ENCODE results near the gene ATXN1. TPM values are rescaled to one million over a fixed set of nuclear protein-coding genes. Genes with fewer than 3 reads are reported as not detected.

Gene ATXN1
- total RNA-seq, 4 donors from 2014 or later = 26.4 to 46.4 (median 36.1) TPM

- TF ChIP-seq CTCF (IDR thresholded peaks at IDR 0.05) = no peak
- no peak for ATAC-seq (ENCODE audit: low FRiP score)
- DNase-seq (ENCODE audit: low spot score) = no peak
Observed at GRCh38 chr6:16433338-16433890, 327.8 kb downstream of the ATXN1 start.

GRCh38 chr6:16432075-16433032 is 328.9 kb downstream of the ATXN1 start:
- DNase-seq (ENCODE audit: low spot score) = no peak
- no peak for TF ChIP-seq CTCF (IDR thresholded peaks at IDR 0.05)
- ATAC-seq (ENCODE audit: low FRiP score) = no peak

- ATAC-seq (ENCODE audit: low FRiP score) (no peak), DNase-seq (ENCODE audit: low spot score) (no peak)
- no peak for TF ChIP-seq CTCF (IDR thresholded peaks at IDR 0.05)
Observed at GRCh38 chr6:16431106-16431505, 330.2 kb downstream of the ATXN1 start.

- DNase-seq (ENCODE audit: low spot score) (no peak), ATAC-seq (ENCODE audit: low FRiP score) (peak; percentile 66)
- no peak for TF ChIP-seq CTCF (IDR thresholded peaks at IDR 0.05)
Observed at GRCh38 chr6:16430391-16431089, 330.7 kb downstream of the ATXN1 start.

GRCh38 chr6:16429669-16430068 is 331.6 kb downstream of the ATXN1 start:
- no peak for DNase-seq (ENCODE audit: low spot score)
- TF ChIP-seq CTCF (IDR thresholded peaks at IDR 0.05) = no peak

GRCh38 chr6:16427124-16427523 is 334.1 kb downstream of the ATXN1 start:
- no peak for TF ChIP-seq CTCF (IDR thresholded peaks at IDR 0.05)
- DNase-seq (ENCODE audit: low spot score) (no peak), ATAC-seq (ENCODE audit: low FRiP score) (no peak)

More at GRCh38 chr6:16429669-16430068, 331.6 kb downstream of the ATXN1 start:
- no peak for ATAC-seq (ENCODE audit: low FRiP score)
